Measurements from ENCODE around the gene DGAT2L6. TPM values are rescaled to one million over a fixed set of nuclear protein-coding genes. Genes with fewer than 3 reads are reported as not detected.
"Not testable (repeated sequence)": the region's sequence is repeated elsewhere in the genome, so short reads cannot be mapped to it uniquely, and the experiment has no call there.

The DGAT2L6 gene
- total RNA-seq, 4 donors from 2014 or later, result not detected

DNA sequence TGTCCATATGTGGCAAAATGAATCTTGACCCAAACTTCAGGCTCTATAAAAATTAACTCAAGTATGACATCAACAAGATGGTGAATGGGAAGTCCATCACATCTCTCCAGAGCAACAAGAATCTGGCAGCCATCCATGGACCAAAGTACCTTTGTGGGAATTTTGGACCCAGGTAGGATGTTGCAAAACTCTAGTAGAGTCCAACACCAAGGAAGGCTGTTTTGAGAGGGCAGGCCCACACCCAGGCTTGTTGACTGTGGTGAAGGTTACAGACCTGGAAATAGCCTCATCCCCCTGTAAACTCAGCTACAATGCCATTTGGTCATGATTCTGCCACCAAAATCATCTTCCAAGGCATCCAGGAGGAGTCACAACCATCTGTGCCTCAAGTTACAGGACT lies 12.9 kb downstream of the DGAT2L6 start:
- no peaks in the 10 kb centered on the region for H3K27me3 ChIP-seq
- intact Hi-C loops (cut with DNase I), result no loop called here
- H3K4me1 ChIP-seq, result no peaks in the 10 kb centered on the region
- H3K4me3 ChIP-seq (replicated peaks in 1 of 3), result no peak overlapping the region
- no peak for TF ChIP-seq POLR2A (IDR thresholded peaks at IDR 0.05)
- TF ChIP-seq, protein P1, sequence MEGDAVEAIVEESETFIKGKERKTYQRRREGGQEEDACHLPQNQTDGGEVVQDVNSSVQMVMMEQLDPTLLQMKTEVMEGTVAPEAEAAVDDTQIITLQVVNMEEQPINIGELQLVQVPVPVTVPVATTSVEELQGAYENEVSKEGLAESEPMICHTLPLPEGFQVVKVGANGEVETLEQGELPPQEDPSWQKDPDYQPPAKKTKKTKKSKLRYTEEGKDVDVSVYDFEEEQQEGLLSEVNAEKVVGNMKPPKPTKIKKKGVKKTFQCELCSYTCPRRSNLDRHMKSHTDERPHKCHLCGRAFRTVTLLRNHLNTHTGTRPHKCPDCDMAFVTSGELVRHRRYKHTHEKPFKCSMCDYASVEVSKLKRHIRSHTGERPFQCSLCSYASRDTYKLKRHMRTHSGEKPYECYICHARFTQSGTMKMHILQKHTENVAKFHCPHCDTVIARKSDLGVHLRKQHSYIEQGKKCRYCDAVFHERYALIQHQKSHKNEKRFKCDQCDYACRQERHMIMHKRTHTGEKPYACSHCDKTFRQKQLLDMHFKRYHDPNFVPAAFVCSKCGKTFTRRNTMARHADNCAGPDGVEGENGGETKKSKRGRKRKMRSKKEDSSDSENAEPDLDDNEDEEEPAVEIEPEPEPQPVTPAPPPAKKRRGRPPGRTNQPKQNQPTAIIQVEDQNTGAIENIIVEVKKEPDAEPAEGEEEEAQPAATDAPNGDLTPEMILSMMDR (IDR thresholded peaks at IDR 0.05), result no peak
- no peaks in the 10 kb centered on the region for H3K9me3 ChIP-seq
- no peak for DNase-seq
- no peak overlapping the region for H3K27ac ChIP-seq
- no peaks in the 10 kb centered on the region for H3K36me3 ChIP-seq

DNA sequence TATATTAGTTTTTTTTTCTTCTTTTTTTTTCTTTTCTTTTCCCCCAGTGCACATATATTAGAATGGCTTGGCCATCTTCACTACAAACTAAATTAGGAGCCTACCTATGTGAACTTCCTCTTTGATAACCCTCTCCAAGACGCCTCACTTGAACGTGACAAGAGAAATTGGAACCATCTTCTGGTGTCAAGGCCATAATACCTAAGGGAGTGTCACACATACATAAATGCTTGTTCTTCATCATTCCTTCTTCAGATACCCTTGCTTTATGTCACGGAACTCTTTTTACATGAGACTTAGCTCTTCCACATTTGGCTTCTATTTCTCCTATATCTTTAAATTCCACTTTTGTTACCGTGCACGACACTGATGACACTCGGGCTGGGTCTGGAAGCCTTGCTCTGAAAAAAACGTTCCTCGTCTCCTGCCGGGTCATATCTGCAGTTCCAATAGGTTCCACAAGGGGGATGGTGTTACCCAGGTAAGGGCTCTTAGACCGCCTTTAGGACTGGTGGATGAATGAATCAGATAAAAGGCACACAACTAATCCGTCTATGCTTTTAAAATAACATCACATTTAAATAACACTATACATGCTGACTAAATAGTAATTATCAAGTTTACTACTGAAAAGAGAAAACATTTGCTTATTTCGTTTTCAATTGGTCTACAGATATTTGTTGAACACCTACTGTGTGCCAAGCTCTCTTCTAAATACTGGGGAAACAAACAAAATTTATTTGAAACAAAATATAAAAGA lies 19.9 kb downstream of the DGAT2L6 start:
- 11 to 14% methylated on average over 12 of the region's 12 CpGs for WGBS, 2 donors
- H3K27me3 ChIP-seq, result no peaks in the 10 kb centered on the region
- intact Hi-C loops (cut with DNase I), result no loop called here
- no peaks in the 10 kb centered on the region for H3K9me3 ChIP-seq
- TF ChIP-seq POLR2A (IDR thresholded peaks at IDR 0.05), result no peak
- TF ChIP-seq, protein P1 (IDR thresholded peaks at IDR 0.05), result peak; percentile 32 to 66 (median 46)
- H3K27ac ChIP-seq, result no peak overlapping the region
- H3K4me1 ChIP-seq, result no peaks in the 10 kb centered on the region
- no peak overlapping the region for H3K4me3 ChIP-seq (replicated peaks in 1 of 3)
- no peaks in the 10 kb centered on the region for H3K36me3 ChIP-seq
- DNase-seq, result peak; percentile 46 to 54

DNA sequence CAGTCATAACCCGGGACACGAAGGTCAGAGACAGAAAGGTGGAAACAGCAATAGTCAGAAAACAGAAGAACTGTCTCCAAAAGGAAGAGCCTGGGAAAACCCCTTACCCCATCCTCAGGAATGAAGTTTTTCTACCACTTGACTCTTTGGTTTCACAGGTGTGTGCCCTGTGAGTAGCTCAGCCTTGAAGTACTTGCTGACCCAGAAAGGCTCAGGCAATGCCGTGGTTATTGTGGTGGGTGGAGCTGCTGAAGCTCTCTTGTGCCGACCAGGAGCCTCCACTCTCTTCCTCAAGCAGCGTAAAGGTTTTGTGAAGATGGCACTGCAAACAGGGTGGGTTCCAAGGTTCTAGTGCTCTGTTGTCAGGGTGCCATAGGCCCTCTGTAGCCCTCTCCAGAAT lies 24.4 kb downstream of the DGAT2L6 start:
- Histone ChIP-seq H3K4me3 (replicated peaks in 1 of 3) (no peak overlapping the region), H3K27ac (no peak overlapping the region), H3K9me3 (no peaks in the 10 kb centered on the region), H3K4me1 (no peaks in the 10 kb centered on the region), H3K36me3 (no peaks in the 10 kb centered on the region), H3K27me3 (no peaks in the 10 kb centered on the region)
- DNase-seq, result peak; percentile 45 to 52
- no peak for TF ChIP-seq POLR2A (IDR thresholded peaks at IDR 0.05)
- TF ChIP-seq, protein P1 (IDR thresholded peaks at IDR 0.05), result no peak
- 61 to 88% methylated on average over 2 to 4 of the region's 5 CpGs for WGBS, 2 donors
- intact Hi-C loops (cut with DNase I), result no loop called here

DNA sequence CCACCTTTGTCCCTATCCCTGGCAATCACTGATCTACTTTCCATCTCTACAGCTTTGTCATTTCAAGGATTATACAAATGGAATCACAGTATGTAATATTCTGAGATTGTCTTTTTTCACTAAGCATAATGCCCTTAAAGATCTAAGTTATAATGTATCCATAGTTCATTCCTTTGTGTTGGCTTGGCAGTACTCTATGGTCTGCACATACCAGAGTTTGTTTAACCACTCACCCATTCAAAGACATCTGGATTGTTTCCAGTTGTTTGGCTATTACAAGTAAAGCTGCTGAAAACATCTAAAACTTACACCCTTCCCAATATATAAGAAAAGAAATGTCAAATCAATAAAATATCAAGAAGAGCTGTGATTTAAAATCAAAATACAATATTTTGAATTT lies 31.2 kb downstream of the DGAT2L6 start:
- no peak overlapping the region for H3K27ac ChIP-seq
- no peaks in the 10 kb centered on the region for H3K27me3 ChIP-seq
- no peak for DNase-seq
- no peaks in the 10 kb centered on the region for H3K36me3 ChIP-seq
- no peak overlapping the region for H3K4me3 ChIP-seq (replicated peaks in 1 of 3)
- TF ChIP-seq POLR2A (IDR thresholded peaks at IDR 0.05), result no peak
- TF ChIP-seq, protein P1 (IDR thresholded peaks at IDR 0.05), result no peak
- no peaks in the 10 kb centered on the region for H3K4me1 ChIP-seq
- intact Hi-C loops (cut with DNase I), result no loop called here
- no peaks in the 10 kb centered on the region for H3K9me3 ChIP-seq

DNA sequence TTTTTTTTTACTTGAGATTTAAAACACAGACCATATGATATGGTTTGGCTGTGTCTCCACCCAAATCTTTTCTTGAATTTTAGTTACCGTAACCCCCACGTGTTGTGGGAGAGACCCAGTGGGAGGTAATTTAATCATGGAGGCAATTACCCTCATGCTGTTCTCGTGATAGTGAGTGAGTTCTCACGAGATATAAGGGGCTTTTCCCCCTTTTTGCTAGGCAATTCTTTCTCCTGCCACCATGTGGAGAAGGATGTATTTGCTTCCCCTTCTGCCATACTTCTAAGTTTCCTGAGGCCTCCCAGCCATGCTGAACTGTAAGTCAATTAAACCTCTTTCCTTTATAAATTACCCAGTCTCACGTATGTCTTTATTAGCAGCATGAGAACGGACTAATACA lies 32.3 kb downstream of the DGAT2L6 start:
- H3K4me1 ChIP-seq; H3K27ac ChIP-seq; H3K36me3 ChIP-seq; intact Hi-C loops (cut with DNase I); DNase-seq; H3K27me3 ChIP-seq; H3K9me3 ChIP-seq; H3K4me3 ChIP-seq (replicated peaks in 1 of 3): not testable (repeated sequence)
- WGBS, 2 donors, result 56 to 68% methylated on average over 6 of the region's 6 CpGs

All from thyroid gland (tissue), 4 donors.